ENCODE data around the gene RND3.

RND3 gene

DNA sequence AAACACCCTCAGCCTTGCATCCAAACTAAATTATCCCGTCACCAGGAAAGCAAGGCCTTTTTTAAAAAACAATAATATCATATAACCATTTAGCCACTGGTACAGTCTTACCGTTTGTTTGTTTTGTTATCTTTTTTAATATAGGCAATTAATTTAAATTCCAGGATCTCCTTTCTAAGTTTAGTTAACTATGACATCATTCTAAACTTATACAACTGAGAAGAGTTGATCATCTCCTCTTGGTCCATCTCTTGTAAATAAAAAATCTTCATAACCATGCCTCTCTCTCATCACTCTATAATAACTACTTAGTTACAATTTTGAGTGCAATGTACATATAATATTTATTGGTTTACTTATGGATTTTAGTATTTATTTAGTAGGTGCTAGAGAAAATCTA, 46.2 kb downstream of the RND3 start:
- H3K4me3 ChIP-seq (ENCODE audit: low read depth, low read length) = no peak overlapping the region
- TF ChIP-seq MYC (IDR thresholded peaks at IDR 0.05; ENCODE audit: low read depth, low read length) = no peak
- TF ChIP-seq, protein P1, sequence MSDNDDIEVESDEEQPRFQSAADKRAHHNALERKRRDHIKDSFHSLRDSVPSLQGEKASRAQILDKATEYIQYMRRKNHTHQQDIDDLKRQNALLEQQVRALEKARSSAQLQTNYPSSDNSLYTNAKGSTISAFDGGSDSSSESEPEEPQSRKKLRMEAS (IDR thresholded peaks at IDR 0.05; ENCODE audit: low read depth, low read length) = no peak
- TF ChIP-seq, protein P2, sequence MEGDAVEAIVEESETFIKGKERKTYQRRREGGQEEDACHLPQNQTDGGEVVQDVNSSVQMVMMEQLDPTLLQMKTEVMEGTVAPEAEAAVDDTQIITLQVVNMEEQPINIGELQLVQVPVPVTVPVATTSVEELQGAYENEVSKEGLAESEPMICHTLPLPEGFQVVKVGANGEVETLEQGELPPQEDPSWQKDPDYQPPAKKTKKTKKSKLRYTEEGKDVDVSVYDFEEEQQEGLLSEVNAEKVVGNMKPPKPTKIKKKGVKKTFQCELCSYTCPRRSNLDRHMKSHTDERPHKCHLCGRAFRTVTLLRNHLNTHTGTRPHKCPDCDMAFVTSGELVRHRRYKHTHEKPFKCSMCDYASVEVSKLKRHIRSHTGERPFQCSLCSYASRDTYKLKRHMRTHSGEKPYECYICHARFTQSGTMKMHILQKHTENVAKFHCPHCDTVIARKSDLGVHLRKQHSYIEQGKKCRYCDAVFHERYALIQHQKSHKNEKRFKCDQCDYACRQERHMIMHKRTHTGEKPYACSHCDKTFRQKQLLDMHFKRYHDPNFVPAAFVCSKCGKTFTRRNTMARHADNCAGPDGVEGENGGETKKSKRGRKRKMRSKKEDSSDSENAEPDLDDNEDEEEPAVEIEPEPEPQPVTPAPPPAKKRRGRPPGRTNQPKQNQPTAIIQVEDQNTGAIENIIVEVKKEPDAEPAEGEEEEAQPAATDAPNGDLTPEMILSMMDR (IDR thresholded peaks at IDR 0.05; ENCODE audit: low read depth, low read length) = no peak
- TF ChIP-seq POLR2A (IDR thresholded peaks at IDR 0.05; ENCODE audit: extremely low read depth, insufficient read length) = no peak
- no peak for DNase-seq (ENCODE audit: low read depth)

DNA sequence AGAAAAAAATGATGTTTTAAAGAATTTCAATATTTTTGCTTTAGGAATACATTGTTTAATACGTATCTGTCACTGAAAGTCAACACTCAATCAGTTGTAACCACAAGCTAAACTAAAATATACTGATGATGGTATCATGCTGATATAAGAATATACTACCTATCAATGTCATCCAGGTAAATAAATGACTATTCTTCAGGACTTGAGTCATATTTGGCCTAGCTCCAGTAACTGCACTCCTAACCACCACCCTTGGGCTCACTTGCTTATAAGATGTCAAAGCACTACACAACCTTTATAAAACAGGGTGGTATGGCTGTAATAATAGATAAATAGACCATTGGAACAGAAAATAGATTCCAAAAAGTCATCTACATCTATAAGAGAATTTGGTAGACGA, 48.8 kb downstream of the RND3 start:
- TF ChIP-seq, protein P2 (IDR thresholded peaks at IDR 0.05; ENCODE audit: low read depth, low read length) = no peak
- no peak for TF ChIP-seq MYC (IDR thresholded peaks at IDR 0.05; ENCODE audit: low read depth, low read length)
- no peak for TF ChIP-seq POLR2A (IDR thresholded peaks at IDR 0.05; ENCODE audit: extremely low read depth, insufficient read length)
- TF ChIP-seq, protein P1 (IDR thresholded peaks at IDR 0.05; ENCODE audit: low read depth, low read length) = no peak

DNA sequence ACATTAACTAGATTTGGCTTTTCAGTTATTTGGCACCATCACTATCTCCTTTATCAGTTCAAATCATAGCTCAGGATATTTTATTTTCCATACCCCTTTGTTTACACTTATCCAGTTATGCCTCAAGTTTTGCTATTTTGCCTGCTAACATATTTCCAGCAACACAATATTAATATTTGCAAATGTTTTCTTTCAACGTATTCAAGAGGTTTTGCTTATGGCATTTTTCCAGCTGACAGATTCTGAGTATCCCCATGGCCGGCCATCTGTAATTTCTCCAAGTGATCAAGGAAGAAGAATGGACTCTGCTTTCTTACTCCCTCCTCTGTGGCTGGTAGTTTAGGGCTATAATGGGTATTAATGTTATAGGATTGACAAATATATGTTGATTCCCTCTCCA, 49.4 kb downstream of the RND3 start:
- TF ChIP-seq MYC (IDR thresholded peaks at IDR 0.05; ENCODE audit: low read depth, low read length) = no peak
- TF ChIP-seq POLR2A (IDR thresholded peaks at IDR 0.05; ENCODE audit: extremely low read depth, insufficient read length) = no peak
- TF ChIP-seq, protein P2 (IDR thresholded peaks at IDR 0.05; ENCODE audit: low read depth, low read length) = no peak
- TF ChIP-seq, protein P1 (IDR thresholded peaks at IDR 0.05; ENCODE audit: low read depth, low read length) = no peak
- no peak for DNase-seq (ENCODE audit: low read depth)
- H3K4me3 ChIP-seq (ENCODE audit: low read depth, low read length) = no peak overlapping the region

More for the DNA sequence above, 48.8 kb downstream of the RND3 start:
- DNase-seq (ENCODE audit: low read depth) = no peak
- no peak overlapping the region for H3K4me3 ChIP-seq (ENCODE audit: low read depth, low read length)

DNA sequence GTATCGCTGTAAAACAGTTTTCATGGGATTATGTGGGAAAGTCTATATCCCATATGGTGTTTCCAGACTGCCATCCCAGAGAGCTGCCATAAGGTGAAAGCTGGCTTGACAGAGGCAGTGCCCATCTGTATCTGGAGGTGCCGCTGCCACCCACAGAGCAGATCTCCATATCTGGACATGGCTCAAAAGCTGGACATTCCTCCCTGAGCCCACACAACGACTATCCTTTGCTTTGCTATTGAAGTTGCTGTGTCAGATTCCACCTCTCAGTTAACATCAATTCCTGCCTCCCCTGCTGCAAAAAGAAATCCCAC, 55.2 kb downstream of the RND3 start:
- H3K4me3 ChIP-seq (ENCODE audit: low read depth, low read length) = no peak overlapping the region
- TF ChIP-seq POLR2A (IDR thresholded peaks at IDR 0.05; ENCODE audit: extremely low read depth, insufficient read length) (no peak), MYC (IDR thresholded peaks at IDR 0.05; ENCODE audit: low read depth, low read length) (no peak)
- TF ChIP-seq, protein P1 (IDR thresholded peaks at IDR 0.05; ENCODE audit: low read depth, low read length) = no peak
- TF ChIP-seq, protein P2 (IDR thresholded peaks at IDR 0.05; ENCODE audit: low read depth, low read length) = no peak
- no peak for DNase-seq (ENCODE audit: low read depth)

DNA sequence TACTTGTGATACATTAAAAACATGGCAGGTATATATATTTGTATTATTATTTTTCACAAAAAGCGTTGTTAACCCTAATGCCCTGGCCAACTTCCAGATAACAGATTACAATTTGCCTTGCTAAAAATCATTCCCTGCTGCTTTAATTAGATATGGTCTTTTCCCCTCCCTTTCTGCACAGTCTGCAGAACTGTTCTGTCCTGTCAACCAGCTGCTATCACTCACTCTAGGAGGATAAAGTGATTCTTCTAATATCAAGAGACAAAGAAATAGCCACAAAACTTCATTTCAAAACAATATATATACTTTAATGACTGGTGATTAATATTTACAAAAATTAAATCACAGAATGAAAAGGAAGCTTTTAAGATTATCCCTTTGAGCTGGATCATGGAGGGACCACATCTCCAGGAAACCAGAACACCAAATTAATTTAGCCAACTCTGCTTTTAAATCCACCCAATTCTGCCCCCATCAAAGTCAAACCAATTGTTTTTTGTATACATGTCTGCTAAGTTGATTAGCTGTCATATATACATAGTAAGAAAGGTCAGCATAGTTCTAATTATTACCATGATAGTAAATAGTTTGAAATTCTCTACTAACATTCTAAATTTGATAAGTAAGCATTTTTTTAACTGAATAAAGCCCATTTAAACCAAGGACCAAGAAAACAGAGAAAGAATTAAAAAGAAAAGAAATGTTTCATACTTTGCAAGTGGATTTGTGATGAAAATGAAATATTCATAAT, 55.7 kb downstream of the RND3 start:
- TF ChIP-seq, protein P1 (IDR thresholded peaks at IDR 0.05; ENCODE audit: low read depth, low read length) = no peak
- TF ChIP-seq, protein P2 (IDR thresholded peaks at IDR 0.05; ENCODE audit: low read depth, low read length) = no peak
- TF ChIP-seq POLR2A (IDR thresholded peaks at IDR 0.05; ENCODE audit: extremely low read depth, insufficient read length) (no peak), MYC (IDR thresholded peaks at IDR 0.05; ENCODE audit: low read depth, low read length) (no peak)
- no peak overlapping the region for H3K4me3 ChIP-seq (ENCODE audit: low read depth, low read length)

More for the DNA sequence above, 55.7 kb downstream of the RND3 start:
- no peak for DNase-seq (ENCODE audit: low read depth)
